ENCODE measurements around the gene NSMF. TPM values are rescaled to one million over a fixed set of nuclear protein-coding genes. Genes with fewer than 3 reads are reported as not detected.

NSMF gene
- total and polyA plus RNA-seq, 2 donors (not counting 3 experiments of a cell fraction or from before 2014, with no cell fraction given) = 43.3 to 53.7 TPM

DNA sequence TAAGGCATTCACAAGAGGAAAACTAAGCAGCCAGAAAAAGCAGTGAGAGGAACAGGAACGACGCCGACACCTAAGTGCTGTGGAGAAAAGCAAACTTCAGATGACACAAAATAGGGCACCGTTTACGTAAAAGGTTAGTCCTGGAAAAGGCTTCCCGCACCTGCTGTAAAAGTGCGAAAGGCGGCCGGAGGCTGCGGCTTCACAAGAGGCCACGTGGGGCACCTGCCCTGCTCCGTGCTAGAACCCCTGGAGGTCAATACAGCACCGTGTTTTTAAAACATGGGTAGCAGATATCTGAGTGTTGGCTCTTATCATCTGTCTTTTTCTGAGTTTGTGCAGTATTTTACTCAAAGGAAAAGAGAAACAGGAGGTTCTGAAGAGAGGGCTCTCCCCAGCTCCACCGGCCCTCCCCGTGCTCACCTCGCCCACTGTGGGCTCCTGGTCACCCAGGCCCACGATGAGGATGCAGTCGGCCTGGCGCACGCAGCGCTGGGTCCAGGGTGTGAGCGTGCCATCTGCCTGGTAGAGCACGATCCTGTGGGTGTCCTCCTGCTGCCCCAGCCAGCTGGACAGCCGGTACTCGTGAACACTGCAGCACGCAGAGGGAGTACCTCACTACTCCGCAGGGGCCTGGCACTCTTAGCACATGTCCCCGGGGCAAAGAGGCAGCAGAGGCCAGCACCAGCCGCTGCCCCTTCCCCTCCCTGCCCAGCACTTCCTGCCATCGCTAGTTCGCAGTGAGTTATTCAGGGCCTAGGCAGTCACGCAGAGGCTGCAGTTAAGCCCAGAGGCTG lies 21.0 kb upstream of the NSMF start:
- Histone ChIP-seq H3K79me2 (ENCODE audit: control insufficient read depth, insufficient read depth, low read length) (no peaks in the 10 kb centered on the region), H3K36me3 (ENCODE audit: control insufficient read depth in 2 of 2, extremely low read depth in 1 of 2, insufficient read depth in 2 of 2, low read length in 2 of 2) (no peaks in the 10 kb centered on the region), H3K4me1 (ENCODE audit: control insufficient read depth, extremely low read depth, insufficient read depth, low read length) (peaks cover 6% of the 10 kb centered on the region), H3K9me1 (replicated peaks; ENCODE audit: control insufficient read depth, extremely low read depth, insufficient read depth, low read length) (no peaks in the 10 kb centered on the region), H3K9ac (replicated peaks; ENCODE audit: extremely low read depth, insufficient read depth, low read length) (no peak overlapping the region), H3K27ac (ENCODE audit: insufficient read depth, low read depth, low read length) (no peak overlapping the region), H3K4me2 (ENCODE audit: insufficient read depth, low read length) (no peak overlapping the region), H3K27me3 (ENCODE audit: control insufficient read depth in 2 of 2, insufficient read depth in 2 of 2, low read length in 2 of 2) (no peaks in the 10 kb centered on the region), H2AFZ (ENCODE audit: low read depth, low read length) (no peak overlapping the region), H4K20me1 (replicated peaks; ENCODE audit: control insufficient read depth, extremely low read depth, insufficient read depth, low read length) (no peaks in the 10 kb centered on the region), H3K9me3 (replicated peaks; ENCODE audit: control insufficient read depth, insufficient read depth, low read length) (peaks cover 2% of the 10 kb centered on the region), H3K4me3 (replicated peaks in 1 of 3; ENCODE audit: insufficient read depth in 1 of 3, low read depth in 1 of 3, low read length in 3 of 3) (no peak overlapping the region)
- dilution Hi-C loops (cut with MboI; ENCODE audit: extremely low pct_ligation_motif_present, low sequenced_read_pairs) = no loop called here
- no TSS peak for BruUV-seq (replicated peaks)
- intact Hi-C loops (cut with micrococcal nuclease) = no loop called here
- TF ChIP-seq, protein P1, sequence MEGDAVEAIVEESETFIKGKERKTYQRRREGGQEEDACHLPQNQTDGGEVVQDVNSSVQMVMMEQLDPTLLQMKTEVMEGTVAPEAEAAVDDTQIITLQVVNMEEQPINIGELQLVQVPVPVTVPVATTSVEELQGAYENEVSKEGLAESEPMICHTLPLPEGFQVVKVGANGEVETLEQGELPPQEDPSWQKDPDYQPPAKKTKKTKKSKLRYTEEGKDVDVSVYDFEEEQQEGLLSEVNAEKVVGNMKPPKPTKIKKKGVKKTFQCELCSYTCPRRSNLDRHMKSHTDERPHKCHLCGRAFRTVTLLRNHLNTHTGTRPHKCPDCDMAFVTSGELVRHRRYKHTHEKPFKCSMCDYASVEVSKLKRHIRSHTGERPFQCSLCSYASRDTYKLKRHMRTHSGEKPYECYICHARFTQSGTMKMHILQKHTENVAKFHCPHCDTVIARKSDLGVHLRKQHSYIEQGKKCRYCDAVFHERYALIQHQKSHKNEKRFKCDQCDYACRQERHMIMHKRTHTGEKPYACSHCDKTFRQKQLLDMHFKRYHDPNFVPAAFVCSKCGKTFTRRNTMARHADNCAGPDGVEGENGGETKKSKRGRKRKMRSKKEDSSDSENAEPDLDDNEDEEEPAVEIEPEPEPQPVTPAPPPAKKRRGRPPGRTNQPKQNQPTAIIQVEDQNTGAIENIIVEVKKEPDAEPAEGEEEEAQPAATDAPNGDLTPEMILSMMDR (IDR thresholded peaks at IDR 0.05; ENCODE audit: extremely low read depth in 1 of 2, insufficient read depth in 1 of 2, low read depth in 1 of 2, low read length in 2 of 2) = no peak
- TF ChIP-seq POLR2A (IDR thresholded peaks at IDR 0.05; ENCODE audit: low read depth, low read length) = no peak
- no peak for TF ChIP-seq GATA2 (IDR thresholded peaks at IDR 0.05; ENCODE audit: insufficient read depth, insufficient read length, low read depth, low read length)
- TF ChIP-seq, protein P2, sequence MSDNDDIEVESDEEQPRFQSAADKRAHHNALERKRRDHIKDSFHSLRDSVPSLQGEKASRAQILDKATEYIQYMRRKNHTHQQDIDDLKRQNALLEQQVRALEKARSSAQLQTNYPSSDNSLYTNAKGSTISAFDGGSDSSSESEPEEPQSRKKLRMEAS (IDR thresholded peaks at IDR 0.05; ENCODE audit: insufficient read depth, insufficient read length) = no peak
- TF ChIP-seq JUN (IDR thresholded peaks at IDR 0.05; ENCODE audit: borderline replicate concordance, insufficient read depth, insufficient read length, low read depth) = no peak
- TF ChIP-seq MYC (IDR thresholded peaks at IDR 0.05; ENCODE audit: low read depth, low read length) = no peak
- no peak for TF ChIP-seq FOS (IDR thresholded peaks at IDR 0.05; ENCODE audit: borderline replicate concordance, insufficient read depth, low read length)
- no peak for TF ChIP-seq POLR2AphosphoS5 (IDR thresholded peaks at IDR 0.05; ENCODE audit: insufficient read depth, low read depth, low read length)
- TF ChIP-seq EZH2 (IDR thresholded peaks at IDR 0.05; ENCODE audit: borderline replicate concordance, low read depth, low read length, severe bottlenecking) = no peak
- DNase-seq (ENCODE audit: low read depth, low spot score) (no peak), FAIRE-seq (no peak)
- ChIA-PET POLR2A (no interaction called here), CTCF (interaction anchor here (1.2 kb wide), 1 partner anchor 10 kb away, joined by 5 read pairs; no protein-coding TSS in a partner anchor)
